HCT116 (cell line): ENCODE measurements around the gene RENBP. TPM values are rescaled to one million over a fixed set of nuclear protein-coding genes. Genes with fewer than 3 reads are reported as not detected.

Experiments
- ATAC-seq: fragments of 200-7000 bp; cut with Tn5 transposase; 2 replicates; pipeline ENCODE4 v1.9.1; 2020; ENCODE audit warnings: mild to moderate bottlenecking, moderate library complexity
- BruUV-seq: library from RNA; stranded (reverse); fragments of 400-500 nt; replicated peaks from 2 replicates; lab custom pipeline; 2021; lab: Mats Ljungman, UMichigan
- CTCF ChIA-PET: fragments of 300-600 bp; sonication (Branson Sonifier 250); formaldehyde crosslinking; loops from one replicate; lab custom pipeline; 2021; ENCODE audit warnings: antibody characterized with exemption; lab: Charles Lee
- POLR2A ChIA-PET: fragments of 300-600, 350-600 bp; sonication (Branson Sonifier 250); formaldehyde crosslinking; loops from one replicate; lab custom pipeline; 2021; ENCODE audit warnings: antibody characterized with exemption; lab: Charles Lee
- RAD21 ChIA-PET, 2 experiments: fragments of 300-600 bp; sonication (Branson Sonifier 250); formaldehyde crosslinking; loops; one replicate each; lab custom pipeline; 2023; ENCODE audit warnings: low total read pairs in 2 of 2; ENCODE audit not compliant: uncharacterized antibody in 2 of 2, unreplicated experiment in 2 of 2, low non-redundant PET in 1 of 2; lab: Charles Lee
- DNase-seq: peaks from one replicate; pipeline ENCODE4 v3.0.0-alpha.2; 2010; ENCODE audit warnings: low read depth, low spot score
- H2AFZ ChIP-seq: fragments of 200-600 bp; shearing (Covaris generic), sonication (generic); 2 replicates; pipeline ENCODE4 v1.6.1; 2017; ENCODE audit warnings: low read depth, mixed run types, mixed read lengths, antibody characterized with exemption, low read length; ENCODE audit not compliant: poor library complexity, severe bottlenecking
- H3K27ac ChIP-seq: 2 replicates; pipeline ENCODE4 v1.5.1; 2012; ENCODE audit warnings: low read depth, low read length
- H3K27me3 ChIP-seq: fragments of 200-600 bp; sonication (generic); 2 replicates; pipeline ENCODE4 v1.6.1; 2016; ENCODE audit warnings: mixed run types, low read length, mixed read lengths; ENCODE audit not compliant: insufficient read depth
- H3K36me3 ChIP-seq, 2 experiments: fragments of 200-500 bp in 1 of 2; fragments of 200-600 bp in 1 of 2; sonication (Bioruptor generic) in 1 of 2; sonication (generic) in 1 of 2; 2 replicates each; pipeline versions ENCODE4 v1.5.1 to v1.6.1; 2014 to 2016; ENCODE audit warnings: low read length in 2 of 2, inconsistent platforms in 1 of 2, mixed read lengths in 1 of 2, mixed run types in 1 of 2; ENCODE audit not compliant: insufficient read depth in 2 of 2, control insufficient read depth in 1 of 2
- H3K4me1 ChIP-seq, 2 experiments: fragments of 200-600 bp in 1 of 2; sonication (generic) in 1 of 2; 2 replicates each; pipeline versions ENCODE4 v1.5.1 to v1.6.1; 2012 to 2017; ENCODE audit warnings: low read length in 2 of 2, inconsistent platforms in 1 of 2, mild to moderate bottlenecking in 1 of 2, mixed read lengths in 1 of 2, mixed run types in 1 of 2, moderate library complexity in 1 of 2; ENCODE audit not compliant: insufficient read depth in 2 of 2, control insufficient read depth in 1 of 2
- H3K4me2 ChIP-seq: fragments of 200-600 bp; sonication (generic); 2 replicates; pipeline ENCODE4 v1.6.1; 2017; ENCODE audit warnings: mixed run types, low read length, mixed read lengths
- H3K4me3 ChIP-seq, 2 experiments: fragments of 200-600 bp in 1 of 2; sonication (generic) in 1 of 2; replicated peaks in 1 of 2; 2 replicates each; pipeline ENCODE4 v1.5.1; 2011 to 2016; ENCODE audit warnings: low read length in 2 of 2, control low read depth in 1 of 2, low read depth in 1 of 2, mild to moderate bottlenecking in 1 of 2, mixed read lengths in 1 of 2, mixed run types in 1 of 2
- H3K79me2 ChIP-seq: fragments of 200-600 bp; sonication (generic); 2 replicates; pipeline ENCODE4 v1.6.1; 2017; ENCODE audit warnings: mild to moderate bottlenecking, mixed run types, low read length, moderate library complexity, mixed read lengths; ENCODE audit not compliant: insufficient read depth
- H3K9ac ChIP-seq: fragments of 200-600 bp; sonication (generic); 2 replicates; pipeline ENCODE4 v1.6.1; 2016; ENCODE audit warnings: low read length, mixed read lengths
- H3K9me2 ChIP-seq: fragments of 200-600 bp; sonication (generic), shearing (Covaris generic); 2 replicates; pipeline ENCODE4 v1.6.1; 2017; ENCODE audit warnings: mixed run types, mild to moderate bottlenecking, moderate library complexity; ENCODE audit not compliant: insufficient read depth
- H3K9me3 ChIP-seq, 2 experiments: fragments of 200-500 bp in 1 of 2; fragments of 200-600 bp in 1 of 2; sonication (Bioruptor generic) in 1 of 2; sonication (generic) in 1 of 2; 2 replicates each; pipeline ENCODE4 v1.6.1; 2014 to 2017; ENCODE audit warnings: low read length in 2 of 2, mixed read lengths in 2 of 2, inconsistent platforms in 1 of 2, low read depth in 1 of 2, mild to moderate bottlenecking in 1 of 2, mixed run types in 1 of 2, moderate library complexity in 1 of 2; ENCODE audit not compliant: control insufficient read depth in 1 of 2, insufficient read depth in 1 of 2
- H4K20me1 ChIP-seq: fragments of 200-600 bp; sonication (generic), shearing (Covaris generic); 2 replicates; pipeline ENCODE4 v1.6.1; 2017; ENCODE audit warnings: mixed run types, mild to moderate bottlenecking, moderate library complexity; ENCODE audit not compliant: insufficient read depth
- CBX3 ChIP-seq: IDR thresholded peaks from 2 replicates; pipeline ENCODE4 v1.6.1; 2012; ENCODE audit warnings: low read depth
- CEBPB ChIP-seq: IDR thresholded peaks from 2 replicates; pipeline ENCODE4 v1.6.1; 2012; ENCODE audit warnings: low read depth
- ELF1 ChIP-seq: IDR thresholded peaks from 2 replicates; pipeline ENCODE4 v1.6.1; 2012; ENCODE audit warnings: low read depth, borderline replicate concordance
- EZH2 ChIP-seq: fragments of 200-600 bp; sonication (generic); IDR thresholded peaks from 2 replicates; pipeline ENCODE4 v1.6.1; 2017; ENCODE audit warnings: antibody characterized with exemption, mixed run types
- EZH2phosphoT487 ChIP-seq: fragments of 200-600 bp; IDR thresholded peaks from 2 replicates; pipeline ENCODE4 v1.6.1; 2018; ENCODE audit warnings: antibody characterized with exemption, borderline replicate concordance
- JUND ChIP-seq: IDR thresholded peaks from 2 replicates; pipeline ENCODE4 v1.6.1; 2012
- RAD21 ChIP-seq: IDR thresholded peaks from 2 replicates; pipeline ENCODE4 v1.6.1; 2012; ENCODE audit warnings: low read depth, mild to moderate bottlenecking
- SIN3A ChIP-seq: IDR thresholded peaks from 2 replicates; pipeline ENCODE4 v1.6.1; 2012; ENCODE audit warnings: low read depth
- SP1 ChIP-seq: IDR thresholded peaks from 2 replicates; pipeline ENCODE4 v1.6.1; 2012; ENCODE audit warnings: low read depth
- SRF ChIP-seq: IDR thresholded peaks from 2 replicates; pipeline ENCODE4 v1.6.1; 2012; ENCODE audit warnings: low read depth
- TCF7L2 ChIP-seq: IDR thresholded peaks from 2 replicates; pipeline ENCODE4 v1.7.0; 2011; ENCODE audit warnings: borderline replicate concordance, inconsistent platforms; ENCODE audit not compliant: insufficient read depth, insufficient read length; ENCODE audit errors: extremely low read depth
- ZNF274 ChIP-seq: fragments of 200-500 bp; sonication (Bioruptor generic); IDR thresholded peaks from 2 replicates; pipeline ENCODE4 v1.6.1; 2014; ENCODE audit warnings: mild to moderate bottlenecking, low read depth, low read length, inconsistent platforms
- intact Hi-C: fragments of 100-400 bp; cut with micrococcal nuclease; formaldehyde crosslinking; loops from 2 replicates; pipeline ENCODE4 v1.10.0; 2022
- total RNA-seq: library from RNA; stranded (reverse); gene quantifications from one replicate; pipeline ENCODE4 v1.2.1, GENCODE V29; 2021; ENCODE audit not compliant: unreplicated experiment
- TF ChIP-seq, protein P1 (sequence below), 3 experiments: fragments of 200-600 bp in 1 of 3; sonication (generic) in 1 of 3; IDR thresholded peaks in 2 of 3; conservative IDR thresholded peaks in 1 of 3; 2 replicates each; pipeline ENCODE4 v1.5.1; 2012 to 2017; ENCODE audit warnings: low read depth in 2 of 3, low read length in 2 of 3, antibody characterized with exemption in 1 of 3, borderline replicate concordance in 1 of 3, control low read depth in 1 of 3, mild to moderate bottlenecking in 1 of 3, mixed read lengths in 1 of 3, mixed run types in 1 of 3, moderate library complexity in 1 of 3; ENCODE audit not compliant: insufficient read depth in 1 of 3
- TF ChIP-seq, protein P2 (sequence below): IDR thresholded peaks from 2 replicates; pipeline ENCODE4 v1.6.1; 2012

Gene RENBP
- total RNA-seq, 1 experiment from 2014 or later, result 1.3 TPM

GRCh38 chrX:153959649-153960048, 15.2 kb upstream of the RENBP start:
- no peaks in the 10 kb centered on the region for H3K27me3 ChIP-seq
- TF ChIP-seq RAD21 (no peak), JUND (no peak), ELF1 (no peak), EZH2phosphoT487 (no peak), EZH2 (no peak), SRF (no peak), CBX3 (no peak), SP1 (no peak), CEBPB (no peak), ZNF274 (no peak), SIN3A (no peak), TCF7L2 (no peak)
- TF ChIP-seq, protein P1, sequence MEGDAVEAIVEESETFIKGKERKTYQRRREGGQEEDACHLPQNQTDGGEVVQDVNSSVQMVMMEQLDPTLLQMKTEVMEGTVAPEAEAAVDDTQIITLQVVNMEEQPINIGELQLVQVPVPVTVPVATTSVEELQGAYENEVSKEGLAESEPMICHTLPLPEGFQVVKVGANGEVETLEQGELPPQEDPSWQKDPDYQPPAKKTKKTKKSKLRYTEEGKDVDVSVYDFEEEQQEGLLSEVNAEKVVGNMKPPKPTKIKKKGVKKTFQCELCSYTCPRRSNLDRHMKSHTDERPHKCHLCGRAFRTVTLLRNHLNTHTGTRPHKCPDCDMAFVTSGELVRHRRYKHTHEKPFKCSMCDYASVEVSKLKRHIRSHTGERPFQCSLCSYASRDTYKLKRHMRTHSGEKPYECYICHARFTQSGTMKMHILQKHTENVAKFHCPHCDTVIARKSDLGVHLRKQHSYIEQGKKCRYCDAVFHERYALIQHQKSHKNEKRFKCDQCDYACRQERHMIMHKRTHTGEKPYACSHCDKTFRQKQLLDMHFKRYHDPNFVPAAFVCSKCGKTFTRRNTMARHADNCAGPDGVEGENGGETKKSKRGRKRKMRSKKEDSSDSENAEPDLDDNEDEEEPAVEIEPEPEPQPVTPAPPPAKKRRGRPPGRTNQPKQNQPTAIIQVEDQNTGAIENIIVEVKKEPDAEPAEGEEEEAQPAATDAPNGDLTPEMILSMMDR (IDR thresholded peaks at IDR 0.05 in 2 of 3, conservative IDR thresholded peaks at IDR 0.05 in 1 of 3; ENCODE audit: borderline replicate concordance in 1 of 3, insufficient read depth in 1 of 3, low read depth in 2 of 3, low read length in 2 of 3), result no peak
- TF ChIP-seq, protein P2, sequence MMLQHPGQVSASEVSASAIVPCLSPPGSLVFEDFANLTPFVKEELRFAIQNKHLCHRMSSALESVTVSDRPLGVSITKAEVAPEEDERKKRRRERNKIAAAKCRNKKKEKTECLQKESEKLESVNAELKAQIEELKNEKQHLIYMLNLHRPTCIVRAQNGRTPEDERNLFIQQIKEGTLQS, result no peak
- ChIA-PET POLR2A (no interaction called here), RAD21 (no interaction called here), CTCF (no interaction called here)
- H2AFZ ChIP-seq, result no peak overlapping the region
- ATAC-seq (no peak), DNase-seq (no peak)
- H3K4me2 ChIP-seq, result no peak overlapping the region
- H3K4me3 ChIP-seq, result no peak overlapping the region
- intact Hi-C loops, result no loop called here
- H3K36me3 ChIP-seq, result peaks cover 10 to 15% of the 10 kb centered on the region in 2 experiments; a peak in 3 of 4 replicates
- H4K20me1 ChIP-seq, result no peaks in the 10 kb centered on the region
- H3K4me1 ChIP-seq, result no peaks in the 10 kb centered on the region
- peaks cover 34% of the 10 kb centered on the region for H3K79me2 ChIP-seq
- no TSS peak for BruUV-seq
- H3K9me2 ChIP-seq, result no peaks in the 10 kb centered on the region
- no peaks in the 10 kb centered on the region for H3K9me3 ChIP-seq
- no peak overlapping the region for H3K27ac ChIP-seq
- no peak overlapping the region for H3K9ac ChIP-seq
